Activated CD4-positive, alpha-beta T cell treated with anti-CD3 and anti-CD28 coated beads for 1 hour (primary cell): ENCODE data around the gene COL1A1.
A peak's percentile ranks its signal among the peaks of the same experiment; 100 is the strongest.

ENCODE experiments used
- DNase-seq: peaks from one replicate; pipeline ENCODE4 v3.0.0-alpha.2; 2020

Gene COL1A1

GRCh38 chr17:50213026-50214022 is 11.9 kb upstream of the COL1A1 start:
- no peak for DNase-seq

- DNase-seq: no peak
These were observed 10.9 kb upstream of the COL1A1 start for GRCh38 chr17:50212121-50212843.

DNA sequence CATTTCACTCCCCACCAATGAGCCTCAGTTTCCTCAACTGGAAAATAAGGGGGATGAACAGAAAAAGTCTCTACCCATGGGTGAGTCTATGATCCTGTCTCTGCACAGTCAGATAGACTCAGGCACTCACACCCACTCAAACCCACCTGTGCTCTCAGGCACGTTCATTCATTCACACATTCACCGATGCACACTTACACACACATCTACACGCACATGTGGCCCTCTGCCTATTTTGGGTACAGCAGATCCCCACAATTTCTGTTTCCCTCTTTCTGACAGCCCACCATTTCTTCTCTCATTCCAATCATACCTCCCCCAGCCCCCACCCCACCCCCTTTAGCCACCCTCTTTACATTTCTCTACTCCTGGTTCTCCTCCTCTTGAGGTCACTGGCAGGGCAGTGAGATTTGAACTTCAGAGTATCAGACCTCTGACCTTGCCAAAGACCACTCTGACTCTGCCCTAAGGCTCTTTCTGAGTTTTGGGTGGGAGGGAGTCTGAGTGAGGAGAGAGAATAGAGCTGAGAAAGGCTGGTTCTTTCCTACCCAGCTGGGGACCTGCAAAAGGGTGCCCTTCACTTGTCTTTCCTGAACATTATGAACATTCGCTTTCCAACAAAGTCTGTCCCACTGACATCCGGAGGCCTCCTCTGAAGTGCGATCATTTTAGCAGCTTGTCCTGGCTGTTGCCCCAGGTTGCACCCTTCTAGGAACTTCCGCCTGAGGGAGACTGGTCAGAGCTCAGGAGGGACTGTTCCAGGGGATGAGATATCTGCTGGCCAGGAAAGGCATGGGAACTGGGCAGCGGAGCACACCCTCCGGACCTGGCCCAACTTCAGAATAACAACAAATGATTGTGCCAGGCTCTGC is 10.1 kb upstream of the COL1A1 start:
- DNase-seq: no peak

DNA sequence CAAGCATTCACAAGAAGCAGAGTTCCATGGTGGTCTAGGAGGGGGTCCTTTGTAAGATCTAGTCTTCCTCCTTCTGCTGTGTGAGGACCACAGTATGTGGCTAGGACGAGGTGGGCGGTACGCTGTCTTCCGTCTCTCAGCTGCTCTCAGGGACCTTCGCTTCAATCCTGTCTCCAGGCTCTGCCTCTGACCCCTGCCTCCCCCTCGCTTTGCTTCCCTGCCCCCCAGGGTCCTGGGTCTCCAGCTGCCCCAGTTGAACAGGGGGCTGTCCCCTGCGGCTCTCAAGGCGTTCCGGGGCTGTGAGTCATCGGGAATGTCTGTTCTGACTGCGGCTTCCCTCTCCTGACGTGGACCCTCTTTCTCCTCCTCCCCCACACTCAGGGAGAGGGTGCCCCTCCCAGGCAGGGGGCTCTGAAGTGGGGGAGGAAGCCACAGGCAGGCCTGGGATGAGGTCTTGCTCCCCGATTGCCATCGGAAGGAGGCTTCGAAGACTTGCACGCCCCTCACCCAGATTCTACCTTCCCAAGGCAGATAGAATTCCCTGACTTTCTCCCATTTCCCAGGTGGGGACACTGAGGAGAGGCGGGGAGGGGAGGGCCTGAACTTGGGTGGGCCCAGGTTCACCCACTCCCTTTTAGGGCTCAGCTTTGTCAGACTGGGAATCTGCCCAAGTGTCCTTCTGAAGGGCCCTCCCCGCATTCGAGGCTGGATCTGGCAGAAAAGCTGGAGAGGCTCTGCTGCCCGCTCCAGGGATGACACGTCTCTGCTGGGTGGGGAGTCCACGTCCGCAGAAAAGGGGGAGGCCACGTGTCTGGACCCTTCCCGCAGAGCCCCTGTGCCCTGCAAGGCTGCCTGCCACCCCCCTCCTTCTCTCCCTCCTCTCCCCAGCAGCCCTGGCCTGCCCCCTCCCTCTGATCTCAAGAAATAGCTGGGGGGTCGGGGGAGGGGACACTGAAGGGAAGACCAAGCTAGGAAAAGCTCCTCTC is 9.1 kb upstream of the COL1A1 start:
- DNase-seq: no peak

DNA sequence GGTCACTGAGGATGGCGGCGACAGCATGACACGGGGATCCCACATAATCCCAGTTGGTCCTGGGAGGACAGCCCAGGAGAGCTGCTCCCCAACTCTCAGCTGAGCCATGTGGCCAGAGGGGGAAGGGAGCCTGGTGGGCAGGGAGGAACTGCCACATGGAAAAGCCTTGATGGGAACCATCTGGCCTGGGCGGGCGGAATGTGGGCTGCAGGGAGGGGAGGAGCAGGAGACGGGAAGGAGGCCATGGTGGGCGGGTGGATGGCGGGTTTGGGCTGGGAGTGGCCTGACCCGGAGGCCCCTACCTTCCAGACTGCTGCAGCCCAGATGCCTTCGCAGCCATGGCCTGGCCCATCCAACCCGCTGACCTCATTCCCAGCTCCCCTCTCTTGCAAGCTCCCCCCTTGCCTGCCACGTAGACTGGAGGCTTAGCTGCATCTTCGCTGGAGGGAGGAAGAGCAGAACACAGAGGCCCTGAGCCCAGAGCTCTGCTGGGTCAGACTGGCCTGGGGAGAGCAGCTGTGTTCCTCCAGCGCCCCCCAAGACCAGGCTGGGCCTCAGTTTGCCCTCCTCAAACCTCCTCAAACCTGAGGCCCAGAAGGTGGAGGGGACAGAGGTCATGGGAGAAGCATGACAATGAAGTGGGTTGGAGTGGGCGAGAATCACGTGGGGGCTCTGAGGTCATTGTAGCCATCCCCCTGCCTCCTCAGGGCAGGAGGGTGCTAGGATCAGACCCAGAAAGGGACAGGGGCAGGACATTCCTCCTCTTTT is 8.2 kb upstream of the COL1A1 start:
- no peak for DNase-seq

DNA sequence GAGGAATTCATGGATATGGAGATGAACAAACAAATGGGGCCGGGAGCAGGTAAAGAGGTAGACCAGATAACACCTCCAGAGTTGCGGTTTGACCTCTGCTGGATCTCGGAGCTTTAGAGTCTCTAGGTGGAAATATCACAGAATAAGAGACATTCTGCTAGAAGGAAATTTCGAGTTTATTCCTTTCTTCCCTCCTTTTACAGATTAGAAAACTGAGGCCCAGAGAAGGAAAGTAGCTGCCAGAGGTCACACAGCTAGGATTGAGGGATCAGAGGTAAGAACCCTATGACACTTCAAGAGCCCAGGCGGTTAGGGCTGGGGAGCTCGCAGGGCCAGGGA is 7.7 kb upstream of the COL1A1 start:
- no peak for DNase-seq

DNA sequence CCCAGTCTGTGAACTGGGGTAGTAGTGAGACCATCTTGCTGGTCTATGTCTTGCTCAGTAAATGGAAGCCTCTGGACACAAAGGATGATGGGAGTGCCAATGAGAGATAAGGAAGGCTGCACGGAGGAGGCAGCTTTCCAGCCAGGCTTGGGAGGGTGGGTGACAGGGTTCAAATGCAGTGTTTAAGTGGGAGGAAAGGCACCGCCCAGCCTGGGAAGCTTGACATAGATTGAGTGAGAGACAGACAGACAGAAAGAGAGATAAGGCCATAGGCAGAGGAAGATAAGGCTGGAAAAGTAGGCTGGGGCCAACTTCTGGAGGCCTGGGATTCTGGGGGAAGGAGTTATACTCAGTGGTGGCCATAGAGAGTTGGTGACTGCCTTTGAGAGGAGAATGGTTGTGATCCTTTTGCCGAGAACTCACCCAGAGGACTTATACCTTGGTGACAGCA is 7.2 kb upstream of the COL1A1 start:
- DNase-seq: no peak

DNA sequence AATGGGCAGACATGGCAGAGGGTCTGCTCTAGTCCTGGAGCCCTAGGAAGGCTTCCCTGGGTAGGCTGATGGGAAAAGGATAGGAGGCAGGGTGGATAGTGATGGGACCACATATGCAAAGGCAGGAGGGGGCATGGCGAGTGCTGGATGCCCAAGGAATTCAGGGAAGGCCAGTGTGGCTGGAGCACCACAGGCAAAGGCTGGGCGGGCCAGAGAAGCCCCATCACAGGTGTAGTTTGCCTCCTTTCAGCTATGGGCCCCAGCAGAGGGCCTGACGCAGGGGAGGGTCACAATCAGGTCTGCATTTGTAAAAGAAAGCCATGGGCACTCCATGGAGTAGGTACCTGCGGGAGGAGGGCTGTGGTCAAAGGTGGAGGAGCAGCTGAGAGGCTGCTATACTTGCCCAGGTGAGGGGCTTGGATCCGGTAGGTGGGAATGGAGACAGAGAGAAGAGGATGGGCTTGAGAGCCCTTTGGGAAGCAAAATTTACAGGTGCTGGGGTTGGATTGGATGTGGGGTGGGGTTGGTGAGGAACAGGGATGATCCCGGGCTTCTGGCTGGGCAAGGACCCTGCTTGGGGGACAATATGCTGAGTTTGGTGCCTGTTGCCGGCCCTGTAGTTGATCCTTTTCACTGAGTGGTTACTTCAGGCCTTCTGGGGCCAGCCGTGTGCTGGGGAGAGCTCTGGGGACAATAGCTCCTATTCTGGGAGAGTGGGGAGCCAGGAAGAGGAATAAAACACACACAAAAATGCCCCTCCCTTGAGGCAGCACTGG is 6.5 kb upstream of the COL1A1 start:
- no peak for DNase-seq

DNA sequence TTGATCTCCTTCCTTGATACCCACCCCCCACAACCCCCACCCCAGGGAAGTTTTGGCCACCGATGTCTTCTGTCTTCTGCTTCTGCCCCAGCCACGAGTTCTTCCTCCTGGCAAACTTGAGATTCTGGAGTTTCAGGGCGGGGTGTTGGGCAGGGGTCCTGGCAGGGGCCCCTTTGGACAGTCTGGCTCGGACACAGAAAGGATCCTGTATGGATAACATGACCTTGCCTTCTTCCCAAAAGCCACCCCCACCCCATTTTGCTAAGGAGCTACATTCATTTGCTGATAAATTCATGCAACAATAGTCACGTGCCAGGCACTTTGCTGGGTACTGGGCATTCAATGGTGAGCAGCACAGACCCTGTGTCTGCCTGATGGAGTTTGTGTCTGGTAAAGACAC is 5.9 kb upstream of the COL1A1 start:
- no peak for DNase-seq

DNA sequence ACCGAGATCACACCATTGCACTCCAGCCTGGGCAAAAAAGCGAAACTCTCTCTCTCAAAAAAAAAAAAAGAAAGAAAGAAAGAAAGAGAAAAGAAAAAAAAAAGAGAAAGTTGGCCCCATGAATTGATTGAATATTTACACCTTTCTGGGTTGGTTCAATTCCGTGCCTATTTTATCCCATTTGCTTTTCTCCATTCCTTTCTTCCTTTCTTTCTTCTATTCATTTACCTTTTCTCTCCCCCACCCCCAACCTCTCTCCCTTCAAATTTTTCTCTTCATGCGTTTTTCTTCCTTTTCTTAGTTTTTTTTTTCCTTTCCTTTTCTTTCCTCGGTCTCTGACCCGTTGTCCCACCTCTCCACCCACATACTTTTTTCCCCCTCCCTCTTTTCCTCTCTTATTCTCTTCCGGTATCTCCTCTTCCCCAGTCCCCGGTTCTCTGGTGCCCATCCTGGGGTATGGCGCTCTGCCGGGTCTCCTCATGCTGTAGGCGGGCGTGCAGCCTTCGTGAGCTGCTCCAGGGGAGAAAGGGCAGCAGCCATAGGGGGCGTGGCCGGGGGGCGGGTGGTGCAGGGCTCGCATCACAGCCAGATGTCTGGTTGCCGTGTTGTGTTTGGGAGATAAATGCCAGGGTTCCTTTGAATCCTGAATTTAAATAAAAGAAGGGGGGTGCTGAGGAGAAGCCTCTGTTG is 5.3 kb upstream of the COL1A1 start:
- DNase-seq: no peak

DNA sequence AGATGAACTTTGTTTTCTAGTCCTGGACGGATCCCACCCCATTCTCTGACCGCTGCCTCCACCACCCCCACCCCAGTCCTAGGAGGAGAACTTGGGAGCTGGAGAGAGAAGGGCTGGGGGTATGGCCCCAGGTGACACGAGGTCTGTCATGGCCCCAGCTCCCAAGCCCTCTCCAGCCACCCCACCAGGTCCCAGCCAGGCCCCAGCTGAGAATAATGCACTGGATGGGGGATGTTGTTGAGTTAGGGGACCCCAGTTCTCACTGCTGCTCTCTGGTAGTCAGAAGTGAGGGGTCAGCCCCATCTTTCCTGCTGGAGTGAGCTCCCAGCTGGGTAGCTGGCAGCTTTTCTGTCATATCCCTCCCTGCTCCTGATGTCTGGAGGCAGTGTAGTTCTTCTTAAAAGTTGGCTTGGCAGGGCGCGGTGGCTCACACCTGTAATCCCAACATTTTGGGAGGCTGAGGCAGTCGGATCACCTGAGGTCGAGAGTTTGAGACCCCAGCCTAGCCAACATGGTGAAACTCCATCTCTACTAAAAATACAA is 4.6 kb upstream of the COL1A1 start:
- DNase-seq: no peak

DNA sequence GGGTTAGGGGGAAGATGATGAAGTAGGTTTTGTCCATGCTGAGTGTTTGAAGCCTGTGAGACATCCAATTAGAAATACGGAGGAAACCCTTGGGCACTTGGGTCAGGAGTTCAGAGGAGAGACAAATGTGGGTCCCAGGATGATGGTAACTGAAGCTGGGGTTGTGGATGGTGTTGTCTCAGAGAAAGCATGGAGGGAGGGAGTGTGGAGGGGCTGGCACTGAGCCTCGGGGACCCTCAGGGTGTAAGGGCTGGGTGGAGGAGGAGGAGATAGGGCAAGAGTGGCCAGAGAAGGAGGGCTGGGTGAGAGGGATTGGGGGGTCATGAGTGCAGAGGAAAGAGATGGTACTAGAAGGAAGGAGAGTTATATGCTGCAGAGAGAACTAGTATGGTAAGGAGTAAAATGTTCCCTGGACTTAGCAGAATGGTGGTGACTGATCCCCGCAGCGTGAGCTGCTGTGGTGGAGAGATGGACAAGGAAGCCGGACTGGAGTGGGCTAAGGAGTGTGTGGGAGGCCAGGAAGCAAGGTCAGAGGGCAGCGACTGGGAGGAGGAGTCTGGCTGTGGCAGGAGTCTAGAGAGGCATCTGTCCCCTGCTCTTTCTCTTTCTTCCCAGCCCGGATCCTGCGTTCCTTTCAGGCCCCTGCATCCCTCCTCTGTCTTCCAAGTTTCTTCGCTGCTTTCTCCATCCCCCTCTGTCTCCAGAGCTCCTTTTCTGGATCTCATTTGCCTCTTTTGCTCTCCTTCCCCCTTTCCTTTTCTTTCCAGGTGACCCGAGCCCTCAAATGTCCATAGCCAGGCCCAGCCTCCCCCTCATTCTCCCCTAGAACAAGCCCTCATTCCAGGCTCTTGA is 3.9 kb upstream of the COL1A1 start:
- DNase-seq: no peak

GRCh38 chr17:50204431-50204830 is 3.0 kb upstream of the COL1A1 start:
- no peak for DNase-seq

- no peak for DNase-seq
These were observed 2.3 kb upstream of the COL1A1 start for GRCh38 chr17:50203604-50204345.

- no peak for DNase-seq
These were observed 1.7 kb upstream of the COL1A1 start for GRCh38 chr17:50203086-50203485.

- peak; percentile 68 for DNase-seq
These were observed 765 bp downstream of the COL1A1 start for GRCh38 chr17:50200457-50201275.
